Dendritic cell treated with granulocyte-macrophage colony-stimulating factor and Interleukin-4, amounts not matched to agents 40 ng/mL and 50 ng/mL, for 4 days (primary cell): Measurements from ENCODE around the gene HHATL.

Experiments
- H3K27ac Mint-ChIP-seq: one replicate; pipeline ENCODE4 v1.8.0; 2022; ENCODE audit warnings: mild to moderate bottlenecking, mixed read lengths
- H3K27me3 Mint-ChIP-seq: one replicate; pipeline ENCODE4 v1.8.0; 2022; ENCODE audit warnings: mild to moderate bottlenecking, mixed read lengths
- H3K36me3 Mint-ChIP-seq: one replicate; pipeline ENCODE4 v1.8.0; 2022; ENCODE audit warnings: low read depth, mixed read lengths
- H3K4me1 Mint-ChIP-seq: one replicate; pipeline ENCODE4 v1.8.0; 2022; ENCODE audit warnings: low read depth, mixed read lengths
- H3K4me3 Mint-ChIP-seq: one replicate; pipeline ENCODE4 v1.8.0; 2022; ENCODE audit warnings: mild to moderate bottlenecking, moderate library complexity, mixed read lengths
- H3K9me3 Mint-ChIP-seq: one replicate; pipeline ENCODE4 v1.8.0; 2022; ENCODE audit warnings: mixed read lengths
- intact Hi-C: fragments of 100-400 bp; cut with micrococcal nuclease; formaldehyde crosslinking; loops from one replicate; pipeline ENCODE4 v1.15.0; 2022

HHATL gene

DNA sequence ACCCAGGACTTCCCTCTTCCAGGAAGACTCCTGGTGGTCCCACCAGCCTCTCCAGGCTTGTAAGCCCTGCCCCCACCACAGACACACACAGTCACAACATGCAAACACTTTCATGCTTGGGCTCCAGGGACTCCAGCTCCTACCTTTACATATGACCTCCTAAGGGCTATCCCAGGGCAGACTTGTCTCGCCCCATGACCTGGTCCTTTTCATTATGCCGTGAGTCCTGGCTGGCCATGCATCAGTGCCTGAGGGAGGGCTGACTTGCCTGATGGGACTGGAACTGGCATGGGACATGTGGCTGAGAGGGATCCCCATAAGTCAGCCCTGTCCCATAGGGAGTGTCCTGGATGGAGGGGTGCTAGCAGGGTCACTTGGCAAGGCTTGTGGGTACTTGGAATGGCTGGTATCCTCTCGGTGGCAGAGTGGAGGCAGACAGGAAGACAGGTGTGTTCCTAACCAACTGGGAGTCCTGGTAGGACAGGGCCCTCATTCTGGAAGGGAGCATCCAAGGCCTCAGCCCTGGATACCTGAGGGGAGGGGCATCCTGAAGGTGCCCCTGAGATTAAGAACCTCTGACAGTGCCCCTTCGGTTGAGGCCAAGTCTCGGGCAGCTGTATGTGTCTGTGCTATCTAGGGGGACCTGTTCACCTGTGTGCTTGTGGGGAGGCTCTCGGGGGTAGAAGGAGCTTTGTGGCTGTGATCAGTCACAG is 540 bp upstream of the HHATL start:
- Mint-ChIP-seq H3K27me3 (peaks cover 12% of the 10 kb centered on the region), H3K4me3 (no peak overlapping the region), H3K27ac (no peak overlapping the region), H3K9me3 (no peaks in the 10 kb centered on the region), H3K4me1 (no peaks in the 10 kb centered on the region), H3K36me3 (no peaks in the 10 kb centered on the region)
- intact Hi-C loops = no loop called here

DNA sequence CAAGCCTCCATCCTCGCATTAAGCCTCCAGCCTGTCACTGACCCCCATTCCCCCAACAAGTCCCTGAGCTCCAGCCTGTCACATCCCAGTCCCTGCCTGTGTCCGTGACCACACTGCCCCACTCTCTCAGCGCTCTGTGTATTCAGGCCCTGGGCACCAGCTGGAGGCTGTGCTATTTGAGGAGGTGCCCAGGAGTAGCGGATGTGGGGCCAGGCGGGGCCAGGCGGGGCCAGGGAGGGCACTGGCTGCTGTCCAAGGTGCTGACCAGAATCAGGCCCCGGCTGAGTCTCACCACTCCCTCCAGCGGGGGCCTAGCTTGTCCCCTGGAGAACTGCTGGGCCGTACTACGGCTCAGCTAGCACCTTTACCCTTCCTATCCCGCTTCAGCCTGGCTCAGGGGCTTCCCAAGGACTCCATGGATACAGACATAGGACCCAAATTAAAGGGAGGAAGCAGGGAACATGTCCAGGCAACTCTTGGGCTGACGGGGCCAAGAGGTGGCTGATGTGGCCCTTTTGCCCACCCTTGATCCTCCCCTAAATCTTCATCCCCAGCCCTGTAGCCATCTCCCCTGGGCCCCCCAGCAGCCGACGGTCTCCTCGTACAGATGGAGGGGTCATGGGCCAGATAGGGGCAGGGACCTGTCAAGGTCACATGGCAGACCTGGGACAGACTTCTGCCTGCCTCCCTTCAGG is 1.1 kb downstream of the HHATL start:
- Mint-ChIP-seq H3K4me1 (no peaks in the 10 kb centered on the region), H3K36me3 (no peaks in the 10 kb centered on the region), H3K9me3 (no peaks in the 10 kb centered on the region), H3K27me3 (peaks cover 12% of the 10 kb centered on the region), H3K4me3 (no peak overlapping the region), H3K27ac (no peak overlapping the region)
- intact Hi-C loops = no loop called here

DNA sequence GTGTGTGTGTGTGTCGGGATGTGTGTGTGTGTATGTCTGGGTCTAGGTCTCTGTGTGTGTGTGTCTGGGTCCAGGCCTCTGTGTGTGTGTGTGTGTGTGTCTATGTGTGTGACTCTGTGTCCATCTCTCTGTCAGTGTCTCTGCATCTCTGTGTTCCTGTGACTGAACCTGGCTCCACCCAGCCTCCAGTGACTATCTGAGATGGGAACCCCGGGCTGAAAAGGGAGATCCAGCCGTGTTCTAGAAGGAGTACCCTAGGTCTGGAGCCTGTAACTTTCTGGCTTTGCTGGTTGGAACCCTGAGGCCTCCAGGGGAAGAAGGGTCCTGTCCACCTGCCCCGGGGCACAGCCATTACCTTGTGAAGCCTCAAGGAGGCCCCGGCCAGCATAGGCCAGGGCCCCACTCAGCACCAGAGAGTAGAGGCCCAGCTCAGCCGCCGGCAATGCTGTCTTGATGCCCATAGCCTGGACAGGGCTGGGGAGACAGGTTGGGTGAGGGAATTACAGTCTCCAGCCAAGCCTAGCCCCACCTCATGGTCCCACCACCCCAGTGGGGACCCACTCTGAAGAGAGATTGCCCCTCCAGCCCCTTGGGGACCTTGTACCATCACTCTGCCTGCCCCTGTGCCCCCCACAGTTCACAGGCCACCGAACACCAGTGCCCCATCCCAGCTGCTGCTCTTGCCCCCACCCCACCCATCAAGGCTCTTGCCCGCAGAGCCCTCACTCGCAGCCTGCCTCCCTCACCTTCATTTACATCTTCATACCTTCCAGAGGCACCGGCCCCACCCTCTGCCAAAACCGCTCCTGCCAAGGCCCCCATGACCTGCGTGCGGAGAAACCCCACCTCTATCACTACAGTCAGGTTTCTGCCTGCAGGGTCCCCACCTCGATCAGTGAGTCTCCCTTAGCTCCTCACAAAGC is 2.0 kb downstream of the HHATL start:
- H3K9me3 Mint-ChIP-seq = no peaks in the 10 kb centered on the region
- H3K4me1 Mint-ChIP-seq = no peaks in the 10 kb centered on the region
- intact Hi-C loops = no loop called here
- no peak overlapping the region for H3K4me3 Mint-ChIP-seq
- no peak overlapping the region for H3K27ac Mint-ChIP-seq
- no peaks in the 10 kb centered on the region for H3K36me3 Mint-ChIP-seq
- peaks cover 12% of the 10 kb centered on the region for H3K27me3 Mint-ChIP-seq

DNA sequence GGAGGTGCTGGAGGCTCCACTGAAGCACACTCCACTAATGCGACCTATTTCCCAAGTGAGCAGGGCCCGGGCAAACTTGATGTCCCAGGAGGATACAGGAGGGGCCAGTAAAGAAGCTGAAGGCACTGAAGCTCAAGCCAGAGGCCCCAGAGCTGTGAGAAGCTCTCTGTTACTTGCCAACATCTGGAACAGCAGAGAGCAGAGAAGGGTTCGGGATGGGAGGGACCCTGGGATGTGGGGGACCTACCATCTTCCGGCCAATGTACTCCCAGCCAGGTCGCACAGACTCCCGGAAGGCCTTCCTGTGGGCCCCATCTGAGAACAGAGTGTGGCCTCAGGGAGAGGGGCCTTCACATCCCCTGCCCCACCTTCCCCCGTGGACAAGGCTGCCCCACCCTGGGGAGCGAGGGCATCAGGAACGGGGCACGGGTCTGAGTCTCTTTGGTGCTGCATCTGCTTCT is 3.1 kb downstream of the HHATL start:
- H3K4me1 Mint-ChIP-seq = no peaks in the 10 kb centered on the region
- H3K4me3 Mint-ChIP-seq = no peak overlapping the region
- H3K27me3 Mint-ChIP-seq = peaks cover 12% of the 10 kb centered on the region
- H3K9me3 Mint-ChIP-seq = no peaks in the 10 kb centered on the region
- H3K36me3 Mint-ChIP-seq = no peaks in the 10 kb centered on the region
- H3K27ac Mint-ChIP-seq = no peak overlapping the region
- intact Hi-C loops = no loop called here

DNA sequence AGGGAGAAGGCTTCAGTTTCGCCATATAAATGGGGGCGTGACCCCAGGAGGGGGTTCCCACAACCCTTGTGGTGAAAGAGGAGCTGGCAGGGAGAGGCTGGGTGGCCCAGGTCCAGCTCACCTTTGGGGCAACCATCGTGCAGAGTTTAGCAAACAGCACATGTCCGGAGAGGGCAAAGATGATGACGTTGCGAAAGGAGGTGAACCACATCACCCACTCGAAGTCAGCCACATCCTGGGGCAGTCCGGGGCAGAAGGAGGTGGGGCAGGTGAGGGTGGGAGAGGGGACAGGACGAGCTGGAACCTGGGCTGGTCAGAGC is 3.7 kb downstream of the HHATL start:
- H3K4me3 Mint-ChIP-seq = no peak overlapping the region
- no peaks in the 10 kb centered on the region for H3K4me1 Mint-ChIP-seq
- peaks cover 12% of the 10 kb centered on the region for H3K27me3 Mint-ChIP-seq
- no peak overlapping the region for H3K27ac Mint-ChIP-seq
- no peaks in the 10 kb centered on the region for H3K9me3 Mint-ChIP-seq
- intact Hi-C loops = no loop called here
- H3K36me3 Mint-ChIP-seq = no peaks in the 10 kb centered on the region

DNA sequence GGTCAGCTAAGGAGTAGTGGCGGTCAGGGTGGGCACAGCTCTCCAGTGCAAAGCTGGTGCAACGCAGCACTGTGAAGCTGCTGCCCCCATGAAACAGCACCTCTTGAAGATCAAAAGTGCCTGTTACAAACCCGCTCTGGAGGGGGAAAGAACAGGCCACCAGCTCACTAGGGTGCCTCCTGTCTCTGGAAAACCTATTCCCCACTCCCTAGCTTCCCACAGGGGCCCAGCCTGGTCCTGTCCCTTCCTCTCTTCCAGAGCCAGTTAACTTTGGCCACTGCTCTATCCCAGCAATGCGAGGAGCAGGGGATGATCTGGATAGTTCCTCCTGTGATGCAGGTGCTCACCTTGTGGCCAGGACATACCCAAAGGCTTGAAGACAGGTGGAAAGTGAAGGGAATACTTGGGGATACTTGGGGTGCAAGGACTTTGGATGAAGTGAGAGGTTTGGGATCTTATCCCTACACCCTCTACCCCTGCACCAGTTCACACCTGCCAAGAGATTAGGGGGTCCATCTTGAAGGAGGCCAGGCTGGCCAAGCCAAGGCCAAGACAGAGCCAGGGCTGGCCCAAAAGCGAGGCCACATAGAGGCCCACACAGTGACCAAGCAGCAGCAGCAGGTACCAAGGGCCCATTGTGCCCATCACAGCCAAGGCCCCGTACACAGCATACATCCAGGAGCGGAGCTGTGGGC is 4.2 kb downstream of the HHATL start:
- H3K27me3 Mint-ChIP-seq = peaks cover 12% of the 10 kb centered on the region
- no peaks in the 10 kb centered on the region for H3K9me3 Mint-ChIP-seq
- intact Hi-C loops = no loop called here
- H3K4me3 Mint-ChIP-seq = no peak overlapping the region
- no peak overlapping the region for H3K27ac Mint-ChIP-seq
- H3K4me1 Mint-ChIP-seq = no peaks in the 10 kb centered on the region
- H3K36me3 Mint-ChIP-seq = no peaks in the 10 kb centered on the region

DNA sequence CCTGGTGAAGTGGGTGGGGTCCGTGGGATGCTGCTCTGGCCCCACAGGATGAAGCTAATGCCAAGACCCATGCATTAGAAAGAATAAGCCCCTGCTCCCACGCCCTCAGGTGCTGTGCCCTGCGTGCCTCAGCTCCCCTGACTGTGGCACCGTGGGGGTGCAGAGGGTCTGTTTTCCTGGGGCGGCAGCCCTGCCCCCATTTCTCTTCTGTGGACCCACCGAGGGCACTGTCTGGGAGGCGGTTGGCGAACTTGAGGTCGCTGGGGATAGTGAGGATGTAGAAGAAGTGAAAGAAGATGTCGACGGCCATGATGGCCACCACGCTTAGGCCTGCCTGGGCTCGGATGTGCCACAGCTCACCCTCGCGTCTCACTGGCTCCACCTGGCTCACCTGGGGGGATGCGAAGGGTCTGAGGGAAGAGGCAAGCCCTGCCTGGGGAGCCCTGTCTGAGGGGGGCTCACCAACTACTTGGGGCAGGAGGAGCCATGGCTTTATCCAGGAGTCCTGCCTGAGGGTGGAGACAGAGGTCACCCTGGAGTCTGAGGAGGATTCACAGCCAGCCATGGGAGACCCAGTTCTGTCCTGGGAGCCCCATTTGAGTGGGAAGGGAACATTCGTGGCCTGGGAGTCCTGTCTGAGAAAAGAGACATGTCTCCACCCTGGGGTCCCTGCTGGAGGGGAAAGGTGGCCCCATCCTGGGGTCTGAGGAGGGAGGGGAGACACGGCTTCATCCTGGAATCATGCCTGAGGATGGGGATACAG is 5.1 kb downstream of the HHATL start:
- Mint-ChIP-seq H3K4me1 (no peaks in the 10 kb centered on the region), H3K27ac (no peak overlapping the region), H3K4me3 (no peak overlapping the region), H3K9me3 (no peaks in the 10 kb centered on the region), H3K36me3 (no peaks in the 10 kb centered on the region), H3K27me3 (peaks cover 12% of the 10 kb centered on the region)
- intact Hi-C loops = no loop called here

DNA sequence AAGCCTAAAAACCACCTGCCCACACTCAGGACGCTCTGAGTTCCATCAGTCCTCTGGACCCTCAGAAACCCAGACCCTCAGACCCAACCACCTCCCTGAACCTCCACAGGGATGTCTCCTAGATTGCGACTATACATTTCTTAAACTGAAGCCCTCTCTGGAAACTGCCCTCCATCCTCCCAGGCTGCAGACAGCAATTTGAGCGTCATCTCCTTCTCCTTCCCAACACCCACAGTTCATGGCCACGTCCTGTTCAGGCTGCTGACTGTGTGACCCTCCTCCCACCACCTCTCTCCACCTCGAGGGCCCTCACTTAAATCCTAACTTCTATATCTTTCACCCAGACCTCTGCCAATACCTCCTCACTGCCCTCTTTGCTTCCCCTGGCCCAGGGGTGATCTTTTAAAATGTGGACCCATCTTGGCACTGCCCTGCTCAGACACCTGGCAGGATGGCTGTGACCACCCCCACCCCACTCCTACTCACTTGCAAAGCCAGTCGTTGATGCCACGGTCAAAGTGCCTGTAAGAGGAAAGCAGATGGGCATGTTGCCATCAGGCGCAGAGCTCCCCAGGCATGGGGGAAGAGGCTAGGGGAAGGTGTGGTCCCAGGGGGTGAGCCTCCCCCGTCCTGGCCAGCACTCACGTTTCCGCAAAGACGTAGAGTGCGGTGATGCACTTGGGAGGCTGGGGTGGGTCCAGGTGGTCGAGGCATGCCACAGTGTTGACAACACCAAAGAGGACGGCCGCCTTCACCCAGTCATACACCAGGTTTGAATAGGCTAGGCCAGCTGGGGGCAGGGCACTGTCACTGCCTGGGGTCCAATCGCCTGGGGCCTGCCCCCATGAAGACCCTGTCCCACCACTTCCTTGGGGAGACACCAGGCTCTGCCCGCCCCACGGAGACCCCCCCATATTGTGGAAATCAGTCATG is 6.0 kb downstream of the HHATL start:
- Mint-ChIP-seq H3K9me3 (no peaks in the 10 kb centered on the region), H3K27me3 (peaks cover 12% of the 10 kb centered on the region), H3K4me1 (no peaks in the 10 kb centered on the region), H3K36me3 (no peaks in the 10 kb centered on the region), H3K4me3 (no peak overlapping the region), H3K27ac (no peak overlapping the region)
- intact Hi-C loops = no loop called here

DNA sequence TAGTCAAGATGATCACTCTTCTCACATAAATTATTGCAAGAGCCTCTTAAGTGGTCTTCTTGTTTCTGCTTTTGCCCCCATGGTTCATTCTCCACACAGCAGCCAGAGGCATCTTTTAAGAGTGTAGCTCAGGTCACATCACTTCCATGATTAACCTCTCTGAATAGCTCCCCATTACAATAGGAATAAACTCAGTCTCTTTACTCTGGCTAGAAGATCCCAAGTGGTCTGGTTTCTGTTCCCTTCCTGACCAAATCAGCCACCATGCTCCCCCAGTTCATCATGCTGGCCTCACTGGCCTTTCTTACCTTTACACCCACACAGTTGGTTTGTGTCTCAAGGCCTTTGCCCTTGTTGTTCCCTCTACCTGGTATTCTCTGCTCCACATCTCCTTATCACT is 8.2 kb downstream of the HHATL start:
- Mint-ChIP-seq H3K4me1 (no peaks in the 10 kb centered on the region), H3K27me3 (peaks cover 17% of the 10 kb centered on the region), H3K27ac (no peak overlapping the region), H3K4me3 (no peak overlapping the region), H3K36me3 (no peaks in the 10 kb centered on the region), H3K9me3 (no peaks in the 10 kb centered on the region)
- intact Hi-C loops = no loop called here

DNA sequence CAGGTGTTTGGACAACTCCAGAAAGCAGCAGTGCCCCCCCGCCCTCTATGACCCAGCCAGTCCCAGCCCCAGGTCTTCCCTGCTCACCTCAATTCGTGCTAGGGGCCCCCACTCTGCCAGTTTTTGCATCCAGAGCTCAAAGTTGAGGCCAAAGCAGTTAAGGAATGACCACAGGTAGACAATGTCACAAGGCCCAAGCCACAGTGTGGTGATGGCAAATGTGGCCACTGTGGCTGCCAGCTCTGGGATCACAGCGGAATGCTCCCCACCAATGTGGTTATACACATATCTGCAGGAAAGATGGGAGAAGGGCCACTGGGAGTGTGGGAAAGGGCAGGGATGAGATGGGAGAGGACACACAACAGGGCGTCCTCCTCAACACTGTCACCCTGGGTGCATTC is 9.1 kb downstream of the HHATL start:
- Mint-ChIP-seq H3K9me3 (no peaks in the 10 kb centered on the region), H3K36me3 (no peaks in the 10 kb centered on the region), H3K4me3 (no peak overlapping the region), H3K4me1 (no peaks in the 10 kb centered on the region), H3K27me3 (peaks cover 17% of the 10 kb centered on the region), H3K27ac (no peak overlapping the region)
- intact Hi-C loops = no loop called here

DNA sequence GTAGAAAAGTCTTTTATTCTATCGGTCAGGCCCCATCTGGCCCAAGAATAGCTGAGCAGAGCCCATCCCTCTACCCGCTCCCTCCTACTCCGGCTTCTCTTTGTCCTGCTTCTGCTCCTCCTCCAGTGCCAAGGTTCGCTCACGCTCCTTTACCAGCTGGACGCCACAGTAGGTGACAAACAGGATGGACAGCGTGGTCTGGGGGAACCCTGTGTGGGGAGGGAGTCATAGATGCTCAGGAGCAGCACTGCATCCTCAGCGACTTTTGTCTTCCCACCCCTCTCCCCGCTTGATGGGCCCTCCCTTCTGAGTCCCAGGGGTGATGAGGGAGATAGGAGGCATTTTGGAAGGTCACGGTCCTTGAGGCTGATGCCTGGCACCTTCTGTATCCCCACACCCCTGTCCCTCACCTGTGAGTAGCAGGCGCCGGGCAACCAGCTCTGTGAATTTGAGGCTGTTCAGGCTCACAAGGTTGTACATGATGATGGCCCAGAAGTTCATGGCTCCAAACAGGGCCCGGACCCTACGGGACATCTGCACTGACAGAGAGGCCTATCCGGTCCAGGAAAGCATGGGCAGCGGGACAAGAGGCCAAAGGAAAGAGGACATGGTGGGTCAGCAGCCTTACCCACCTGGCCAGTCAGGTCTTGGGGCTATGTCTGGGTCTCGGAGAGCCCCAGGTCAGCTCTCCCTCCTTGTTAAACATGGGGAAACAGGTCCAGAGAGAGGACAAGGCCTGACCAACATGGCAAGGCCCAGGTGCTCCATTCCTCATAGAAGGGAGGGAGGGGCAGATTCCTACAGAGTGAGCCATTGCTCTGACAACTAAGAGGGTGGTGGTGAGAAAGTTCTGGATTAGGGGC is 9.7 kb downstream of the HHATL start:
- H3K36me3 Mint-ChIP-seq = no peaks in the 10 kb centered on the region
- intact Hi-C loops = no loop called here
- no peak overlapping the region for H3K4me3 Mint-ChIP-seq
- no peaks in the 10 kb centered on the region for H3K4me1 Mint-ChIP-seq
- no peaks in the 10 kb centered on the region for H3K9me3 Mint-ChIP-seq
- no peak overlapping the region for H3K27ac Mint-ChIP-seq
- peaks cover 17% of the 10 kb centered on the region for H3K27me3 Mint-ChIP-seq
